GM23338 (cell line): Measurements from ENCODE around the gene MMP15. TPM values are rescaled to one million over a fixed set of nuclear protein-coding genes. Genes with fewer than 3 reads are reported as not detected.

ENCODE experiments used
- ATAC-seq: fragments of 200-7000 bp; cut with Tn5 transposase; 3 replicates; pipeline ENCODE4 v1.9.1; 2020
- DNase-seq: peaks from one replicate; pipeline ENCODE4 v3.0.0-alpha.2; 2015; ENCODE audit warnings: low spot score
- H2AFZ ChIP-seq: fragments of 200-600 bp; sonication (generic); 2 replicates; pipeline ENCODE4 v1.8.0; 2016; ENCODE audit warnings: antibody characterized with exemption, mild to moderate bottlenecking, moderate library complexity
- H3F3A ChIP-seq: fragments of 200-600 bp; sonication (generic); replicated peaks from 2 replicates; pipeline ENCODE4 v1.8.0; 2017; ENCODE audit warnings: antibody characterized with exemption, mixed run types, low read depth
- H3K27ac ChIP-seq: fragments of 200-600 bp; sonication (generic); 2 replicates; pipeline ENCODE4 v1.6.1; 2016; ENCODE audit warnings: low read depth
- H3K27me3 ChIP-seq: fragments of 200-600 bp; sonication (generic); 2 replicates; pipeline ENCODE4 v1.8.0; 2016; ENCODE audit warnings: mild to moderate bottlenecking, mixed run types, moderate library complexity; ENCODE audit not compliant: insufficient read depth
- H3K36me3 ChIP-seq: fragments of 200-600 bp; sonication (generic); 2 replicates; pipeline ENCODE4 v1.8.0; 2016; ENCODE audit warnings: mild to moderate bottlenecking; ENCODE audit not compliant: insufficient read depth
- H3K4me1 ChIP-seq: fragments of 200-600 bp; sonication (generic); 2 replicates; pipeline ENCODE4 v1.8.0; 2016; ENCODE audit warnings: mild to moderate bottlenecking, moderate library complexity; ENCODE audit not compliant: insufficient read depth
- H3K4me2 ChIP-seq: fragments of 200-600 bp; sonication (generic); 2 replicates; pipeline ENCODE4 v1.7.1; 2017; ENCODE audit warnings: mixed run types
- H3K4me3 ChIP-seq: fragments of 200-600 bp; sonication (generic); 2 replicates; pipeline ENCODE4 v1.6.1; 2016; ENCODE audit warnings: mixed run types
- H3K79me2 ChIP-seq: fragments of 200-600 bp; sonication (generic); replicated peaks from 2 replicates; pipeline ENCODE4 v1.8.0; 2017; ENCODE audit warnings: mild to moderate bottlenecking; ENCODE audit not compliant: insufficient read depth
- H3K9me2 ChIP-seq: fragments of 200-600 bp; sonication (generic); 2 replicates; pipeline ENCODE4 v1.8.0; 2017; ENCODE audit not compliant: insufficient read depth
- H4K20me1 ChIP-seq: fragments of 200-600 bp; sonication (generic); replicated peaks from 2 replicates; pipeline ENCODE4 v1.8.0; 2017; ENCODE audit warnings: mild to moderate bottlenecking; ENCODE audit not compliant: insufficient read depth
- H3K27ac Mint-ChIP-seq: 2 replicates; pipeline ENCODE4 v1.8.0; 2020; ENCODE audit warnings: inconsistent platforms, mild to moderate bottlenecking, moderate library complexity, mixed read lengths
- H3K27me3 Mint-ChIP-seq: 3 replicates; pipeline ENCODE4 v1.8.0; 2022; ENCODE audit warnings: low read depth, mild to moderate bottlenecking, moderate library complexity, mixed read lengths, inconsistent platforms; ENCODE audit not compliant: insufficient read depth, poor library complexity
- H3K36me3 Mint-ChIP-seq: 3 replicates; pipeline ENCODE4 v1.8.0; 2021; ENCODE audit warnings: low read depth, mild to moderate bottlenecking, inconsistent platforms, moderate library complexity, mixed read lengths
- H3K4me1 Mint-ChIP-seq: 3 replicates; pipeline ENCODE4 v1.8.0; 2020; ENCODE audit warnings: mild to moderate bottlenecking, inconsistent platforms, mixed read lengths
- H3K4me3 Mint-ChIP-seq: 3 replicates; pipeline ENCODE4 v1.8.0; 2021; ENCODE audit warnings: moderate library complexity, mild to moderate bottlenecking, inconsistent platforms, mixed read lengths
- H3K9me3 Mint-ChIP-seq: 3 replicates; pipeline ENCODE4 v1.8.0; 2020; ENCODE audit warnings: moderate library complexity, mild to moderate bottlenecking, inconsistent platforms, mixed read lengths
- CREB1 ChIP-seq: fragments of 250-450 bp; sonication (Bioruptor Pico); IDR thresholded peaks from 2 replicates; pipeline ENCODE4 v1.5.0; 2020; ENCODE audit warnings: low read depth, mild to moderate bottlenecking, moderate library complexity
- EZH2 ChIP-seq: fragments of 200-600 bp; sonication (generic); IDR thresholded peaks from one replicate; pipeline ENCODE4 v1.8.0; 2017; ENCODE audit warnings: antibody characterized with exemption, mild to moderate bottlenecking, low read depth; ENCODE audit not compliant: unreplicated experiment
- EZH2phosphoT487 ChIP-seq: fragments of 200-600 bp; sonication (generic); IDR thresholded peaks from one replicate; pipeline ENCODE4 v1.8.1; 2018; ENCODE audit warnings: antibody characterized with exemption; ENCODE audit not compliant: unreplicated experiment
- JUNB ChIP-seq: IDR thresholded peaks from one replicate; pipeline ENCODE4 v1.6.1; 2016; ENCODE audit warnings: antibody characterized with exemption; ENCODE audit not compliant: unreplicated experiment
- NANOG ChIP-seq: IDR thresholded peaks from 2 replicates; pipeline ENCODE4 v1.6.1; 2016; ENCODE audit warnings: antibody characterized with exemption, borderline replicate concordance
- POLR2AphosphoS5 ChIP-seq: IDR thresholded peaks from 2 replicates; pipeline ENCODE4 v1.6.1; 2016; ENCODE audit warnings: antibody characterized with exemption, low read depth
- STAT1 ChIP-seq: IDR thresholded peaks from one replicate; pipeline ENCODE4 v1.6.1; 2016; ENCODE audit warnings: antibody characterized with exemption; ENCODE audit not compliant: unreplicated experiment
- ZNF331 ChIP-seq: fragments of 250-450 bp; sonication (Bioruptor Pico); IDR thresholded peaks from 2 replicates; pipeline ENCODE4 v1.5.0; 2020; ENCODE audit warnings: low read depth, mild to moderate bottlenecking, moderate library complexity
- polyA plus RNA-seq: library from polyadenylated mRNA; unstranded; fragments of >200 nt; fragmentation: Nextera tagmentation; extraction: Ambion mirVana; gene quantifications from 2 replicates; pipeline ENCODE4 v1.2.1, GENCODE V29; 2016
- total RNA-seq: library from RNA; depleted of rRNA; stranded (reverse); fragments of >200 nt; shearing (Covaris generic); gene quantifications from 2 replicates; pipeline ENCODE4 v1.2.3, GENCODE V29; 2014
- TF ChIP-seq, protein P1 (sequence below): fragments of 250-450 bp; sonication (Bioruptor Pico); IDR thresholded peaks from 2 replicates; pipeline ENCODE4 v1.5.0; 2020; ENCODE audit warnings: mild to moderate bottlenecking, moderate library complexity
- TF ChIP-seq, protein P2 (sequence below): IDR thresholded peaks from one replicate; pipeline ENCODE4 v1.6.1; 2018; ENCODE audit warnings: antibody characterized with exemption; ENCODE audit not compliant: unreplicated experiment
- TF ChIP-seq, protein P3 (sequence below): IDR thresholded peaks from 2 replicates; pipeline ENCODE4 v1.6.1; 2016; ENCODE audit warnings: antibody characterized with exemption

MMP15 gene
- total and polyA plus RNA-seq, 2 experiments from 2014 or later: 10.9 to 79.1 TPM

DNA sequence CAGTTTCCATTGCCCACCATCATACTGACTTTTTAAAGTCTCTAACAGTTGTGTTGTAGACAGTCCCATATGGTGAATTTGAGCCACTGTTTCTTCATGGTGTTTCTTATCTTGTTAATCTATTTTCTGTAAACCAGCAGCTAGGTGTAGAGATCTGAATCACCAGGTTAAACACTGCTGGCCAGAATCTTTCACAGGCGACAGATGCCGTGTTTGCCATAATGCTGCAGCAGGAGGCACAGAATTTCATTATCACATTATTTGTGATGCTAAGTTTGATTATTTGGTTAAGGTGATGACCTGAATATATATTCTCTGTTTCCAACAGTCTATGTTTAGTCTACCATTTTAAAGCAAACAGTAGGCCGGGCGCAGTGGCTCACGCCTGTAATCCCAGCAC lies 43.2 kb upstream of the MMP15 start:
- no peak overlapping the region for H3K27ac Mint-ChIP-seq
- peaks cover 9% of the 10 kb centered on the region; the same call in 2 of the 3 replicates for H3K4me1 Mint-ChIP-seq
- no peaks in the 10 kb centered on the region for H3K36me3 Mint-ChIP-seq

More for the DNA sequence above, 43.2 kb upstream of the MMP15 start:
- Histone ChIP-seq H3K27me3 (peaks cover 38% of the 10 kb centered on the region), H3F3A (no peaks in the 10 kb centered on the region), H3K79me2 (no peaks in the 10 kb centered on the region), H3K9me2 (no peaks in the 10 kb centered on the region), H3K4me2 (no peak overlapping the region), H4K20me1 (no peaks in the 10 kb centered on the region), H3K4me1 (peaks cover 6% of the 10 kb centered on the region; the same call in 1 of the 2 replicates), H3K27ac (no peak overlapping the region), H3K36me3 (no peaks in the 10 kb centered on the region), H2AFZ (no peak overlapping the region), H3K4me3 (no peak overlapping the region)
- H3K9me3 Mint-ChIP-seq: no peaks in the 10 kb centered on the region
- DNase-seq: no peak
- peaks cover 30% of the 10 kb centered on the region for H3K27me3 Mint-ChIP-seq
- no peak for ATAC-seq
- TF ChIP-seq EZH2phosphoT487 (no peak), ZNF331 (CRISPR knock-in tag) (no peak), POLR2AphosphoS5 (no peak), NANOG (no peak), CREB1 (CRISPR knock-in tag) (no peak), STAT1 (no peak), EZH2 (no peak), JUNB (no peak)
- TF ChIP-seq, protein P1, sequence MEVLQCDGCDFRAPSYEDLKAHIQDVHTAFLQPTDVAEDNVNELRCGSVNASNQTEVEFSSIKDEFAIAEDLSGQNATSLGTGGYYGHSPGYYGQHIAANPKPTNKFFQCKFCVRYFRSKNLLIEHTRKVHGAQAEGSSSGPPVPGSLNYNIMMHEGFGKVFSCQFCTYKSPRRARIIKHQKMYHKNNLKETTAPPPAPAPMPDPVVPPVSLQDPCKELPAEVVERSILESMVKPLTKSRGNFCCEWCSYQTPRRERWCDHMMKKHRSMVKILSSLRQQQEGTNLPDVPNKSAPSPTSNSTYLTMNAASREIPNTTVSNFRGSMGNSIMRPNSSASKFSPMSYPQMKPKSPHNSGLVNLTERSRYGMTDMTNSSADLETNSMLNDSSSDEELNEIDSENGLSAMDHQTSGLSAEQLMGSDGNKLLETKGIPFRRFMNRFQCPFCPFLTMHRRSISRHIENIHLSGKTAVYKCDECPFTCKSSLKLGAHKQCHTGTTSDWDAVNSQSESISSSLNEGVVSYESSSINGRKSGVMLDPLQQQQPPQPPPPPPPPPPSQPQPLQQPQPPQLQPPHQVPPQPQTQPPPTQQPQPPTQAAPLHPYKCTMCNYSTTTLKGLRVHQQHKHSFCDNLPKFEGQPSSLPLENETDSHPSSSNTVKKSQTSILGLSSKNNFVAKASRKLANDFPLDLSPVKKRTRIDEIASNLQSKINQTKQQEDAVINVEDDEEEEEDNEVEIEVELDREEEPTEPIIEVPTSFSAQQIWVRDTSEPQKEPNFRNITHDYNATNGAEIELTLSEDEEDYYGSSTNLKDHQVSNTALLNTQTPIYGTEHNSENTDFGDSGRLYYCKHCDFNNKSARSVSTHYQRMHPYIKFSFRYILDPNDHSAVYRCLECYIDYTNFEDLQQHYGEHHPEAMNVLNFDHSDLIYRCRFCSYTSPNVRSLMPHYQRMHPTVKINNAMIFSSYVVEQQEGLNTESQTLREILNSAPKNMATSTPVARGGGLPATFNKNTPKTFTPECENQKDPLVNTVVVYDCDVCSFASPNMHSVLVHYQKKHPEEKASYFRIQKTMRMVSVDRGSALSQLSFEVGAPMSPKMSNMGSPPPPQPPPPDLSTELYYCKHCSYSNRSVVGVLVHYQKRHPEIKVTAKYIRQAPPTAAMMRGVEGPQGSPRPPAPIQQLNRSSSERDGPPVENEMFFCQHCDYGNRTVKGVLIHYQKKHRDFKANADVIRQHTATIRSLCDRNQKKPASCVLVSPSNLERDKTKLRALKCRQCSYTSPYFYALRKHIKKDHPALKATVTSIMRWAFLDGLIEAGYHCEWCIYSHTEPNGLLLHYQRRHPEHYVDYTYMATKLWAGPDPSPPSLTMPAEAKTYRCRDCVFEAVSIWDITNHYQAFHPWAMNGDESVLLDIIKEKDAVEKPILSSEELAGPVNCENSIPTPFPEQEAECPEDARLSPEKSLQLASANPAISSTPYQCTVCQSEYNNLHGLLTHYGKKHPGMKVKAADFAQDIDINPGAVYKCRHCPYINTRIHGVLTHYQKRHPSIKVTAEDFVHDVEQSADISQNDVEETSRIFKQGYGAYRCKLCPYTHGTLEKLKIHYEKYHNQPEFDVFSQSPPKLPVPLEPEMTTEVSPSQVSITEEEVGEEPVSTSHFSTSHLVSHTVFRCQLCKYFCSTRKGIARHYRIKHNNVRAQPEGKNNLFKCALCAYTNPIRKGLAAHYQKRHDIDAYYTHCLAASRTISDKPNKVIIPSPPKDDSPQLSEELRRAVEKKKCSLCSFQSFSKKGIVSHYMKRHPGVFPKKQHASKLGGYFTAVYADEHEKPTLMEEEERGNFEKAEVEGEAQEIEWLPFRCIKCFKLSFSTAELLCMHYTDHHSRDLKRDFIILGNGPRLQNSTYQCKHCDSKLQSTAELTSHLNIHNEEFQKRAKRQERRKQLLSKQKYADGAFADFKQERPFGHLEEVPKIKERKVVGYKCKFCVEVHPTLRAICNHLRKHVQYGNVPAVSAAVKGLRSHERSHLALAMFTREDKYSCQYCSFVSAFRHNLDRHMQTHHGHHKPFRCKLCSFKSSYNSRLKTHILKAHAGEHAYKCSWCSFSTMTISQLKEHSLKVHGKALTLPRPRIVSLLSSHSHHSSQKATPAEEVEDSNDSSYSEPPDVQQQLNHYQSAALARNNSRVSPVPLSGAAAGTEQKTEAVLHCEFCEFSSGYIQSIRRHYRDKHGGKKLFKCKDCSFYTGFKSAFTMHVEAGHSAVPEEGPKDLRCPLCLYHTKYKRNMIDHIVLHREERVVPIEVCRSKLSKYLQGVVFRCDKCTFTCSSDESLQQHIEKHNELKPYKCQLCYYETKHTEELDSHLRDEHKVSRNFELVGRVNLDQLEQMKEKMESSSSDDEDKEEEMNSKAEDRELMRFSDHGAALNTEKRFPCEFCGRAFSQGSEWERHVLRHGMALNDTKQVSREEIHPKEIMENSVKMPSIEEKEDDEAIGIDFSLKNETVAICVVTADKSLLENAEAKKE (CRISPR knock-in tag): no peak
- TF ChIP-seq, protein P2, sequence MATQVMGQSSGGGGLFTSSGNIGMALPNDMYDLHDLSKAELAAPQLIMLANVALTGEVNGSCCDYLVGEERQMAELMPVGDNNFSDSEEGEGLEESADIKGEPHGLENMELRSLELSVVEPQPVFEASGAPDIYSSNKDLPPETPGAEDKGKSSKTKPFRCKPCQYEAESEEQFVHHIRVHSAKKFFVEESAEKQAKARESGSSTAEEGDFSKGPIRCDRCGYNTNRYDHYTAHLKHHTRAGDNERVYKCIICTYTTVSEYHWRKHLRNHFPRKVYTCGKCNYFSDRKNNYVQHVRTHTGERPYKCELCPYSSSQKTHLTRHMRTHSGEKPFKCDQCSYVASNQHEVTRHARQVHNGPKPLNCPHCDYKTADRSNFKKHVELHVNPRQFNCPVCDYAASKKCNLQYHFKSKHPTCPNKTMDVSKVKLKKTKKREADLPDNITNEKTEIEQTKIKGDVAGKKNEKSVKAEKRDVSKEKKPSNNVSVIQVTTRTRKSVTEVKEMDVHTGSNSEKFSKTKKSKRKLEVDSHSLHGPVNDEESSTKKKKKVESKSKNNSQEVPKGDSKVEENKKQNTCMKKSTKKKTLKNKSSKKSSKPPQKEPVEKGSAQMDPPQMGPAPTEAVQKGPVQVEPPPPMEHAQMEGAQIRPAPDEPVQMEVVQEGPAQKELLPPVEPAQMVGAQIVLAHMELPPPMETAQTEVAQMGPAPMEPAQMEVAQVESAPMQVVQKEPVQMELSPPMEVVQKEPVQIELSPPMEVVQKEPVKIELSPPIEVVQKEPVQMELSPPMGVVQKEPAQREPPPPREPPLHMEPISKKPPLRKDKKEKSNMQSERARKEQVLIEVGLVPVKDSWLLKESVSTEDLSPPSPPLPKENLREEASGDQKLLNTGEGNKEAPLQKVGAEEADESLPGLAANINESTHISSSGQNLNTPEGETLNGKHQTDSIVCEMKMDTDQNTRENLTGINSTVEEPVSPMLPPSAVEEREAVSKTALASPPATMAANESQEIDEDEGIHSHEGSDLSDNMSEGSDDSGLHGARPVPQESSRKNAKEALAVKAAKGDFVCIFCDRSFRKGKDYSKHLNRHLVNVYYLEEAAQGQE: no peak
- TF ChIP-seq, protein P3, sequence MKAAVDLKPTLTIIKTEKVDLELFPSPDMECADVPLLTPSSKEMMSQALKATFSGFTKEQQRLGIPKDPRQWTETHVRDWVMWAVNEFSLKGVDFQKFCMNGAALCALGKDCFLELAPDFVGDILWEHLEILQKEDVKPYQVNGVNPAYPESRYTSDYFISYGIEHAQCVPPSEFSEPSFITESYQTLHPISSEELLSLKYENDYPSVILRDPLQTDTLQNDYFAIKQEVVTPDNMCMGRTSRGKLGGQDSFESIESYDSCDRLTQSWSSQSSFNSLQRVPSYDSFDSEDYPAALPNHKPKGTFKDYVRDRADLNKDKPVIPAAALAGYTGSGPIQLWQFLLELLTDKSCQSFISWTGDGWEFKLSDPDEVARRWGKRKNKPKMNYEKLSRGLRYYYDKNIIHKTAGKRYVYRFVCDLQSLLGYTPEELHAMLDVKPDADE: no peak
- H3K4me3 Mint-ChIP-seq: no peak overlapping the region
